Liver (tissue), 9 donors: Measurements from ENCODE around the gene SUZ12. TPM values are rescaled to one million over a fixed set of nuclear protein-coding genes. Genes with fewer than 3 reads are reported as not detected.

Source experiments
- DNase-seq: peaks from one replicate; pipeline ENCODE4 v3.0.0-alpha.2; 2017; ENCODE audit warnings: low spot score
- H3K27ac ChIP-seq, 2 donors: one replicate each; pipeline ENCODE4 v1.7.0; 2013; ENCODE audit warnings: inconsistent platforms in 2 of 2, low read length in 2 of 2, control low read depth in 1 of 2, low read depth in 1 of 2, mild to moderate bottlenecking in 1 of 2
- H3K27me3 ChIP-seq, 4 donors: one replicate each; pipeline versions ENCODE4 v1.6.1 to v1.7.0; 2013; ENCODE audit warnings: low read length in 3 of 4, inconsistent platforms in 1 of 4, mild to moderate bottlenecking in 1 of 4, moderate library complexity in 1 of 4; ENCODE audit not compliant: control insufficient read depth in 4 of 4, insufficient read depth in 4 of 4
- H3K36me3 ChIP-seq, 4 donors: one replicate each; pipeline versions ENCODE4 v1.6.1 to v1.7.0; 2013; ENCODE audit warnings: low read length in 3 of 4, mild to moderate bottlenecking in 3 of 4, low read depth in 1 of 4, moderate library complexity in 1 of 4; ENCODE audit not compliant: control insufficient read depth in 4 of 4, insufficient read depth in 3 of 4
- H3K4me1 ChIP-seq, 4 donors: one replicate each; pipeline versions ENCODE4 v1.6.1 to v1.7.0; 2013; ENCODE audit warnings: low read length in 3 of 4, mild to moderate bottlenecking in 3 of 4, moderate library complexity in 1 of 4; ENCODE audit not compliant: control insufficient read depth in 4 of 4, insufficient read depth in 4 of 4
- H3K4me3 ChIP-seq, 3 donors: one replicate each; pipeline versions ENCODE4 v1.6.1 to v1.7.0; 2013; ENCODE audit warnings: low read length in 3 of 3, control low read depth in 1 of 3, low read depth in 1 of 3, mild to moderate bottlenecking in 1 of 3
- H3K9ac ChIP-seq, 2 donors: one replicate each; pipeline ENCODE4 v1.7.0; 2013; ENCODE audit warnings: low read length in 2 of 2, mild to moderate bottlenecking in 2 of 2, moderate library complexity in 2 of 2, control low read depth in 1 of 2, low read depth in 1 of 2
- H3K9me3 ChIP-seq, 4 donors: one replicate each; pipeline versions ENCODE4 v1.6.1 to v1.7.0; 2013; ENCODE audit warnings: low read length in 3 of 4; ENCODE audit not compliant: control insufficient read depth in 4 of 4
- EGR1 ChIP-seq, 2 donors: IDR thresholded peaks; 2 replicates each; pipeline ENCODE4 v1.6.1; 2016 to 2018; ENCODE audit warnings: antibody characterized with exemption in 2 of 2, low read depth in 2 of 2
- FOXA1 ChIP-seq: IDR thresholded peaks from 2 replicates; pipeline ENCODE4 v1.6.1; 2016; ENCODE audit warnings: antibody characterized with exemption
- HNF4A ChIP-seq, 2 donors: conservative IDR thresholded peaks; 2 replicates each; pipeline ENCODE4 v1.6.1; 2016; ENCODE audit warnings: antibody characterized with exemption in 2 of 2, mild to moderate bottlenecking in 2 of 2
- HNF4G ChIP-seq: IDR thresholded peaks from 2 replicates; pipeline ENCODE4 v1.6.1; 2016; ENCODE audit warnings: antibody characterized with exemption
- NR2F2 ChIP-seq: IDR thresholded peaks from 2 replicates; pipeline ENCODE4 v1.6.1; 2016; ENCODE audit warnings: antibody characterized with exemption
- RAD21 ChIP-seq, 2 donors: IDR thresholded peaks; 2 replicates each; pipeline ENCODE4 v1.6.1; 2016; ENCODE audit warnings: antibody characterized with exemption in 2 of 2, mild to moderate bottlenecking in 2 of 2
- REST ChIP-seq: IDR thresholded peaks from 2 replicates; pipeline ENCODE4 v1.6.1; 2016; ENCODE audit warnings: antibody characterized with exemption, mild to moderate bottlenecking
- SP1 ChIP-seq: IDR thresholded peaks from 2 replicates; pipeline ENCODE4 v1.6.1; 2018; ENCODE audit warnings: antibody characterized with exemption, mild to moderate bottlenecking
- YY1 ChIP-seq: IDR thresholded peaks from 2 replicates; pipeline ENCODE4 v1.6.1; 2016; ENCODE audit warnings: antibody characterized with exemption, mild to moderate bottlenecking
- WGBS: extraction: QIAGEN DNeasy Blood & Tissue Kit; methylation state at CpG from one replicate; pipeline ENCODE4 v1.1.7; 2013; 5-methylcytosine and 5-hydroxymethylcytosine counted together
- polyA plus RNA-seq, 2 donors: library from polyadenylated mRNA; stranded (reverse) in 1 of 2; unstranded in 1 of 2; fragments of 200-250 nt in 1 of 2; fragments of >200 nt in 1 of 2; fragmentation: Nextera tagmentation in 1 of 2; extraction: Ambion mirVana in 1 of 2; gene quantifications; one replicate each; pipeline versions ENCODE4 v1.2.1 to v1.2.3, GENCODE V29; 2013 to 2015
- total RNA-seq, 2 donors: library from RNA; depleted of rRNA; stranded (reverse); fragments of >200 nt; gene quantifications; one replicate each; pipeline ENCODE4 v1.2.3, GENCODE V29; 2014
- TF ChIP-seq, protein P1 (sequence below): IDR thresholded peaks from 2 replicates; pipeline ENCODE4 v1.6.1; 2016; ENCODE audit warnings: antibody characterized with exemption
- TF ChIP-seq, protein P2 (sequence below): fragments of 150-350 bp; IDR thresholded peaks from 2 replicates; pipeline ENCODE4 v1.5.1; 2017; ENCODE audit warnings: improper control_type of control experiment, low read depth, low read length; ENCODE audit not compliant: missing input control
- TF ChIP-seq, protein P3 (sequence below): IDR thresholded peaks from 2 replicates; pipeline ENCODE4 v1.6.1; 2016; ENCODE audit warnings: antibody characterized with exemption
- TF ChIP-seq, protein P4 (sequence below): IDR thresholded peaks from 2 replicates; pipeline ENCODE4 v1.6.1; 2016; ENCODE audit warnings: antibody characterized with exemption
- donor health status: healthy.
- donor health status: healthy.
- donor health status: healthy.
- donor health status: healthy.
- donor health status: healthy.

Gene SUZ12
- total and polyA plus RNA-seq, 4 donors = 5.2 to 32.4 (median 9.7) TPM

- H3K4me3 ChIP-seq = peak within 1 kb of the TSS; percentile 55 to 82 (median 71)
Observed at GRCh38 chr17:32006957-32007462, 70.2 kb downstream of the SUZ12 start, which contains the start of gene LRRC37B. Gene LRRC37B, plus strand, starts transcription at chr17:32007383. Its CDS starts 14,010 bp downstream, at chr17:32021393.

More at GRCh38 chr17:32006957-32007462, 70.2 kb downstream of the SUZ12 start, which contains the start of gene LRRC37B:
- Histone ChIP-seq H3K36me3 (no peaks in the 10 kb centered on the region), H3K4me1 (peaks cover 0 to 11% (median 10%) of the 10 kb centered on the region in 4 donors), H3K27ac (peak within 1 kb of the TSS in 1 of 2 donors; percentile 28), H3K9ac (peak within 1 kb of the TSS; percentile 8 to 18), H3K9me3 (no peaks in the 10 kb centered on the region), H3K27me3 (no peaks in the 10 kb centered on the region)
- 1% methylated on average over 51 of the region's 51 CpGs for WGBS
- peak; percentile 92 for DNase-seq
- TF ChIP-seq, protein P1, sequence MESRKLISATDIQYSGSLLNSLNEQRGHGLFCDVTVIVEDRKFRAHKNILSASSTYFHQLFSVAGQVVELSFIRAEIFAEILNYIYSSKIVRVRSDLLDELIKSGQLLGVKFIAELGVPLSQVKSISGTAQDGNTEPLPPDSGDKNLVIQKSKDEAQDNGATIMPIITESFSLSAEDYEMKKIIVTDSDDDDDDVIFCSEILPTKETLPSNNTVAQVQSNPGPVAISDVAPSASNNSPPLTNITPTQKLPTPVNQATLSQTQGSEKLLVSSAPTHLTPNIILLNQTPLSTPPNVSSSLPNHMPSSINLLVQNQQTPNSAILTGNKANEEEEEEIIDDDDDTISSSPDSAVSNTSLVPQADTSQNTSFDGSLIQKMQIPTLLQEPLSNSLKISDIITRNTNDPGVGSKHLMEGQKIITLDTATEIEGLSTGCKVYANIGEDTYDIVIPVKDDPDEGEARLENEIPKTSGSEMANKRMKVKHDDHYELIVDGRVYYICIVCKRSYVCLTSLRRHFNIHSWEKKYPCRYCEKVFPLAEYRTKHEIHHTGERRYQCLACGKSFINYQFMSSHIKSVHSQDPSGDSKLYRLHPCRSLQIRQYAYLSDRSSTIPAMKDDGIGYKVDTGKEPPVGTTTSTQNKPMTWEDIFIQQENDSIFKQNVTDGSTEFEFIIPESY = no peak
- TF ChIP-seq FOXA1 (no peak), HNF4A (conservative IDR thresholded peaks at IDR 0.05) (no peak), NR2F2 (no peak), EGR1 (IDR thresholded peaks at IDR 0.05; ENCODE audit: low read depth in 2 of 2) (peak in 1 of 2 donors; percentile 43), YY1 (peak; percentile 20), RAD21 (IDR thresholded peaks at IDR 0.05) (peak; percentile 52 to 72), HNF4G (no peak), REST (no peak), SP1 (no peak)
- TF ChIP-seq, protein P2, sequence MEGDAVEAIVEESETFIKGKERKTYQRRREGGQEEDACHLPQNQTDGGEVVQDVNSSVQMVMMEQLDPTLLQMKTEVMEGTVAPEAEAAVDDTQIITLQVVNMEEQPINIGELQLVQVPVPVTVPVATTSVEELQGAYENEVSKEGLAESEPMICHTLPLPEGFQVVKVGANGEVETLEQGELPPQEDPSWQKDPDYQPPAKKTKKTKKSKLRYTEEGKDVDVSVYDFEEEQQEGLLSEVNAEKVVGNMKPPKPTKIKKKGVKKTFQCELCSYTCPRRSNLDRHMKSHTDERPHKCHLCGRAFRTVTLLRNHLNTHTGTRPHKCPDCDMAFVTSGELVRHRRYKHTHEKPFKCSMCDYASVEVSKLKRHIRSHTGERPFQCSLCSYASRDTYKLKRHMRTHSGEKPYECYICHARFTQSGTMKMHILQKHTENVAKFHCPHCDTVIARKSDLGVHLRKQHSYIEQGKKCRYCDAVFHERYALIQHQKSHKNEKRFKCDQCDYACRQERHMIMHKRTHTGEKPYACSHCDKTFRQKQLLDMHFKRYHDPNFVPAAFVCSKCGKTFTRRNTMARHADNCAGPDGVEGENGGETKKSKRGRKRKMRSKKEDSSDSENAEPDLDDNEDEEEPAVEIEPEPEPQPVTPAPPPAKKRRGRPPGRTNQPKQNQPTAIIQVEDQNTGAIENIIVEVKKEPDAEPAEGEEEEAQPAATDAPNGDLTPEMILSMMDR = peak; percentile 88
- TF ChIP-seq, protein P3, sequence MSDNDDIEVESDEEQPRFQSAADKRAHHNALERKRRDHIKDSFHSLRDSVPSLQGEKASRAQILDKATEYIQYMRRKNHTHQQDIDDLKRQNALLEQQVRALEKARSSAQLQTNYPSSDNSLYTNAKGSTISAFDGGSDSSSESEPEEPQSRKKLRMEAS = no peak
- TF ChIP-seq, protein P4, sequence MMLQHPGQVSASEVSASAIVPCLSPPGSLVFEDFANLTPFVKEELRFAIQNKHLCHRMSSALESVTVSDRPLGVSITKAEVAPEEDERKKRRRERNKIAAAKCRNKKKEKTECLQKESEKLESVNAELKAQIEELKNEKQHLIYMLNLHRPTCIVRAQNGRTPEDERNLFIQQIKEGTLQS = no peak
